ENCODE data around the gene RASA3.
A peak's percentile ranks its signal among the peaks of the same experiment; 100 is the strongest.
"Not testable (repeated sequence)": the region's sequence is repeated elsewhere in the genome, so short reads cannot be mapped to it uniquely, and the experiment has no call there.

The RASA3 gene

GRCh38 chr13:114129649-114130062 is 2.8 kb downstream of the RASA3 start:
- Histone ChIP-seq H3K4me2 (peak overlapping the region; percentile 96 to 100 (median 99)), H3K27ac (peak overlapping the region; percentile 63 to 97 (median 90)), H3K9ac (peak overlapping the region; percentile 84 to 93 (median 89)), H3K9me3 (replicated peaks in 1 of 11) (no peaks in the 10 kb centered on the region; a peak in 2 of 22 replicates), H3K36me3 (peaks cover 0 to 7% (median 0%) of the 10 kb centered on the region in 11 experiments; a peak in 3 of 22 replicates), H3K4me3 (peak overlapping the region; percentile 72 to 97 (median 94)), H4K20me1 (peaks cover 33 to 68% (median 46%) of the 10 kb centered on the region in 11 experiments; a peak in 20 of 22 replicates), H3K27me3 (no peaks in the 10 kb centered on the region), H3K4me1 (peaks cover 66 to 77% (median 69%) of the 10 kb centered on the region in 10 experiments)
- TF ChIP-seq Cebpa-rat (IDR thresholded peaks at IDR 0.05), result no peak

- Histone ChIP-seq H4K20me1 (peaks cover 41 to 76% (median 53%) of the 10 kb centered on the region in 11 experiments; a peak in 20 of 22 replicates), H3K27ac (peak overlapping the region; percentile 80 to 97 (median 90)), H3K27me3 (no peaks in the 10 kb centered on the region), H3K4me1 (peaks cover 66 to 77% (median 69%) of the 10 kb centered on the region in 10 experiments), H3K9ac (peak overlapping the region; percentile 84 to 93 (median 89)), H3K4me2 (peak overlapping the region; percentile 96 to 100 (median 99)), H3K9me3 (replicated peaks in 1 of 11) (no peaks in the 10 kb centered on the region; a peak in 2 of 22 replicates), H3K4me3 (peak overlapping the region; percentile 72 to 97 (median 94)), H3K36me3 (peaks cover 0 to 11% (median 0%) of the 10 kb centered on the region in 11 experiments; a peak in 3 of 22 replicates)
- no peak for TF ChIP-seq Cebpa-rat (IDR thresholded peaks at IDR 0.05)
Observed at GRCh38 chr13:114128624-114129522, 3.5 kb downstream of the RASA3 start.

GRCh38 chr13:114128348-114128623 is 4.1 kb downstream of the RASA3 start:
- H3K9ac ChIP-seq, result peak overlapping the region; percentile 77 to 93 (median 89)
- H3K9me3 ChIP-seq (replicated peaks in 1 of 11), result no peaks in the 10 kb centered on the region; a peak in 2 of 22 replicates
- peaks cover 47 to 82% (median 59%) of the 10 kb centered on the region in 11 experiments; a peak in 21 of 22 replicates for H4K20me1 ChIP-seq
- H3K36me3 ChIP-seq, result peaks cover 0 to 11% (median 0%) of the 10 kb centered on the region in 11 experiments; a peak in 3 of 22 replicates
- peak overlapping the region; percentile 96 to 100 (median 99) for H3K4me2 ChIP-seq
- peak overlapping the region; percentile 51 to 97 (median 94) for H3K4me3 ChIP-seq
- peaks cover 71 to 81% (median 73%) of the 10 kb centered on the region in 10 experiments for H3K4me1 ChIP-seq
- no peak for TF ChIP-seq Cebpa-rat (IDR thresholded peaks at IDR 0.05)
- no peaks in the 10 kb centered on the region for H3K27me3 ChIP-seq
- H3K27ac ChIP-seq, result peak overlapping the region; percentile 80 to 97 (median 90)

GRCh38 chr13:114127473-114128347 is 4.7 kb downstream of the RASA3 start:
- Histone ChIP-seq H3K9me3 (replicated peaks in 1 of 11) (no peaks in the 10 kb centered on the region; a peak in 2 of 22 replicates), H3K4me1 (peaks cover 76 to 87% (median 79%) of the 10 kb centered on the region in 10 experiments), H3K4me2 (peak overlapping the region; percentile 96 to 100 (median 99)), H3K36me3 (peaks cover 0 to 11% (median 0%) of the 10 kb centered on the region in 11 experiments; a peak in 3 of 22 replicates), H3K4me3 (peak overlapping the region; percentile 51 to 97 (median 94); a peak in 18 of 20 replicates), H3K27me3 (no peaks in the 10 kb centered on the region), H4K20me1 (peaks cover 53 to 88% (median 65%) of the 10 kb centered on the region in 11 experiments; a peak in 21 of 22 replicates), H3K9ac (peak overlapping the region; percentile 77 to 93 (median 89)), H3K27ac (peak overlapping the region; percentile 80 to 97 (median 90))
- no peak for TF ChIP-seq Cebpa-rat (IDR thresholded peaks at IDR 0.05)

GRCh38 chr13:114126789-114127472 is 5.5 kb downstream of the RASA3 start:
- no peaks in the 10 kb centered on the region for H3K27me3 ChIP-seq
- no peaks in the 10 kb centered on the region; a peak in 2 of 22 replicates for H3K9me3 ChIP-seq (replicated peaks in 1 of 11)
- peaks cover 84 to 95% (median 86%) of the 10 kb centered on the region in 10 experiments for H3K4me1 ChIP-seq
- TF ChIP-seq Cebpa-rat (IDR thresholded peaks at IDR 0.05), result no peak
- H3K4me3 ChIP-seq, result no peak overlapping the region
- peaks cover 60 to 94% (median 73%) of the 10 kb centered on the region in 11 experiments; a peak in 21 of 22 replicates for H4K20me1 ChIP-seq
- H3K4me2 ChIP-seq, result peak overlapping the region; percentile 96 to 100 (median 99)
- H3K9ac ChIP-seq, result peak overlapping the region; percentile 15 to 93 (median 89); a peak in 14 of 22 replicates
- H3K27ac ChIP-seq, result peak overlapping the region in 9 of 11 experiments; percentile 83 to 97 (median 92); a peak in 17 of 22 replicates
- H3K36me3 ChIP-seq, result peaks cover 0 to 11% (median 0%) of the 10 kb centered on the region in 11 experiments; a peak in 3 of 22 replicates

GRCh38 chr13:114126086-114126485 is 6.3 kb downstream of the RASA3 start:
- Histone ChIP-seq H3K36me3 (peaks cover 0 to 16% (median 0%) of the 10 kb centered on the region in 11 experiments; a peak in 3 of 22 replicates), H3K4me1 (peaks cover 93 to 98% (median 95%) of the 10 kb centered on the region in 10 experiments), H3K27ac (peak overlapping the region in 6 of 11 experiments; percentile 28 to 97 (median 92); a peak in 7 of 22 replicates), H4K20me1 (peaks cover 69 to 94% (median 77%) of the 10 kb centered on the region in 11 experiments), H3K4me2 (peak overlapping the region; percentile 96 to 100 (median 99))
- H3K9me3 ChIP-seq (replicated peaks in 1 of 11); H3K4me3 ChIP-seq; H3K9ac ChIP-seq; H3K27me3 ChIP-seq: not testable (repeated sequence)

GRCh38 chr13:114125589-114125988 is 6.8 kb downstream of the RASA3 start:
- peak overlapping the region in 3 of 11 experiments; percentile 28 to 54 (median 43); a peak in 4 of 22 replicates for H3K27ac ChIP-seq
- no peak overlapping the region for H3K4me3 ChIP-seq
- H3K9me3 ChIP-seq (replicated peaks in 1 of 11), result no peaks in the 10 kb centered on the region; a peak in 2 of 22 replicates
- H4K20me1 ChIP-seq, result peaks cover 74 to 94% (median 81%) of the 10 kb centered on the region in 11 experiments
- TF ChIP-seq Cebpa-rat (IDR thresholded peaks at IDR 0.05), result no peak
- no peaks in the 10 kb centered on the region for H3K27me3 ChIP-seq
- H3K36me3 ChIP-seq, result peaks cover 0 to 16% (median 0%) of the 10 kb centered on the region in 11 experiments; a peak in 3 of 22 replicates
- no peak overlapping the region for H3K9ac ChIP-seq
- H3K4me2 ChIP-seq, result peak overlapping the region; percentile 45 to 100 (median 62)
- peaks cover 96 to 100% (median 98%) of the 10 kb centered on the region in 10 experiments for H3K4me1 ChIP-seq

Measured in BLaER1 treated with 17β-estradiol and CSF1 and Interleukin-3, amounts not matched to agents 10 nM and 100 nM (cell line).